Fibroblast of skin of left quadriceps (primary cell): Measurements from ENCODE around the gene PTPRN2.
"Not testable (repeated sequence)": the region's sequence is repeated elsewhere in the genome, so short reads cannot be mapped to it uniquely, and the experiment has no call there.

ENCODE experiments used
- DNase-seq, 2 experiments: peaks; one replicate each; pipeline ENCODE4 v3.0.0-alpha.2; 2013; ENCODE audit warnings: low read depth in 2 of 2

Gene PTPRN2

DNA sequence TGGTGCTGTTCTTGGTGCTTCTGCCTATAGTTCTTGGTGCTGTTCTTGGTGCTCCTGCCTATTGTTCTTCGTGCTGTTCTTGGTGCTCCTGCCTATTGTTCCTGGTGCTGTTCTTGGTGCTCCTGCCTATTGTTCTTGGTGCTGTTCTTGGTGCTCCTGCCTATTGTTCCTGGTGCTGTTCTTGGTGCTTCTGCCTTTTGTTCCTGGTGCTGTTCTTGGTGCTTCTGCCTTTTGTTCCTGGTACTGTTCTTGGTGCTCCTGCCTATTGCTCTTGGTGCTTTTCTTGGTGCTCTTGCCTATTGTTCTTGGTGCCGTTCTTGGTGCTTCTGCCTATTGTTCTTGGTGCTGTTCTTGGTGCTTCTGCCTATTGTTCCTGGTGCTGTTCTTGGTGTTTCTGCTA, 71.1 kb downstream of the PTPRN2 start:
- no peak for DNase-seq

DNA sequence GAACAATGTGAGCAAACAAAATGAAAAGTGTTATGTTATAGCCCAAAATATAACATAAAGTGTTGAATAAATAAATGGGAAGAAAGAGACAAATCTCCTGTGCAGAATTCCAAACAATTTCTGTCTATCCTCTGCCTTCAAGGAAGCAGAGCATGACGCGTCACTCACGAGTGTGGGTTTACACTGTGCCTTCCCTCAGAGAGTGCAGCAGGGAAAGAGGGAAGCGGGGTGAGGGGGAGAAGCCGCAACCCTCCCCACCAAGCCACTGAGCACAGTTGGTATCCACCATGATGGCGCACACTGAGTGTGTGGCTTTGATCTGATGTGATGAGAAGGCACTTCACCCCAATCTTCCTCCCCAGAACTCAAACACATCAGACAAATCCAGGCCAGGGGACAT, 74.8 kb downstream of the PTPRN2 start:
- DNase-seq: no peak

DNA sequence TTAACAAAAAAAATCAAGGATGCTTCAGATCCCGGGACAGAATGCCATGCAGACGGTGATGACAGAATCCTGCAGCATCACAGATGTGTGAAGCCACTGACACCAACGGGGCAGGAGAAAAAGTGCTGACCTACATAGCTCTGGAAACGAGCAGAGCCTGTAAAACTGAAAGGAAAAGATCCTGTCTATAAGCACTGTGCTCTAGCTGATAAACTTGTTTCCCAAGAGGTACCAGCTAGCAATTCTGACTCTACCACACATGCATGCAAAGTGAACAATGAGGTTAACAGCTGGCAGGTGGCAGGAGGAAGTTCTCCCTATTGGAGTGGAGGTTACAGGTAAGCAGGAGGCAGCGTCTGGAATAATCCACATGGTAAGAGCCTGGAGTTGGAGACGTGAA, 75.6 kb downstream of the PTPRN2 start:
- DNase-seq: no peak

DNA sequence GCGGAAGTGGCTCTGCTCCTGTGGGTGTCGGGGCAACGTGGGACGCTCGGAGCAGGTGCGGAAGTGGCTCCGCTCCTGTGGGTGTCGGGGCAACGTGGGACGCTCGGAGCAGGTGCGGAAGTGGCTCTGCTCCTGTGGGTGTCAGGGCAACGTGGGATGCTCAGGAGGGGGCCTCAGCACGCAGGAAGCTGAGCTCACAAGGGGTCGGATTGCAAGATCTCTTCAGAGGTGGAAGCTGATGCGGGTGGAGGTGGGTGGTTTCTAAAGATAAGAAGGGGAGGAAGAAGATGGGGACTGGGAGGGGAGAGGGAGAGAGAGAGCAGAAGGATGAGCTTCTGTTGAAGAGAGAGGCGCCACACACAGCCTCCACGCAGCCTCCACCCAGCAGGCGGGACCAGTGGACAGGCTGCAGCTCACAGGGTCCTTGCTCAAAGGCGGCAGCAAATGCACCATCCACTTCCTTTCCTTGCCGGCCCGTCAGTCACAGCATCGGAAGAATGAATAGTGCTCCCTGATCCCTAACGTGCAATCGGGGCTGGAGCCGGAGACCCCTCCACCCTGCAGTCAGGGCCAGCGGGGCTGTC, 78.7 kb downstream of the PTPRN2 start:
- DNase-seq: no peak

DNA sequence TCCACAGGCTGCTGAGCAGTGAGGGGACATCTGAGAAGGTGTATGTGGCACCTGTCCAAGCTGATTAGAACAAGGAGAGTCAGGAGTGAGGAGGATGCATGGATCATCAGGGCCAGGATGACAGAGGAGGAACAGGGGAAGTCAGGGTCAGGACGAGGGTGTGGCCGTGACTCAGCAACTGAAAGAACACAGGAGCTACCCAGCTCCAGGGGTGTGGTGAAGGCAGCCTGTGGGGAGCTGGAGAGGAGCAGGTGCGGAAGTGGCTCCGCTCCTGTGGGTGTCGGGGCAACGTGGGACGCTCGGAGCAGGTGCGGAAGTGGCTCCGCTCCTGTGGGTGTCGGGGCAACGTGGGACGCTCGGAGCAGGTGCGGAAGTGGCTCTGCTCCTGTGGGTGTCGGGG, 79.3 kb downstream of the PTPRN2 start:
- DNase-seq: not testable (repeated sequence)

DNA sequence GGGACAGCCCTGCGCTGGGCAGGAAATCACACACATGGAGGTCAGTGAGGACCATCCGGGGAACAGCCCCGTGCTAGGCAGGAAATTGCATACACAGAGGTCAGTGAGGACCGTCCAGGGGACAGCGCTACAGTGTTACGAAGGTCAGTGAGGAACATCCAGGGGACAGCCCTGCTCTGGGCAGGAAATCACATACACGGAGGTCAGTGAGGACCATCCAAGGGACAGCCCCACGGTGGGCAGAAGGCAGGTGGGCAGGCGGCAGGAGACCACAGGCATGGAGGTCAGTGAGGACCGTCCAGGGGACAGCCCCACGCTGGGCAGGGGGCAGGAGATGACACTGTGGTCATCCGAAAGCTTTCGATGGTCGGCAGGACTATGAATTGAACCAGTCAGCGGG, 79.7 kb downstream of the PTPRN2 start:
- DNase-seq: no peak

DNA sequence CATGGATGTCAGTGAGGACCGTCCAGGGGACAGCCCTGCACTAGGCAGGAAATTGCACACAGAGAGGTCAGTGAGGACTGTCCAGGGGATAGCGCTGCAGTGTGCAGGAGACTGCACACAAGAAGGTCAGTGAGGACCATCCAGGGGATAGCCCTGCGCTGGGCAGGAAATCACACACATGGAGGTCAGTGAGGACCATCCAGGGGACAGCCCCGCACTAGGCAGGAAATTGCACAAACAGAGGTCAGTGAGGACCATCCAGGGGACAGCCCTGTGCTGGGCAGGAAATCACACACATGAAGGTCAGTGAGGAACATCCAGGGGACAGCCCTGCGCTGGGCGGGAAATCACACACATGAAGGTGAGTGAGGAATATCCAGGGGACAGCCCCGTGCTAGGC, 80.4 kb downstream of the PTPRN2 start:
- DNase-seq: not testable (repeated sequence)

DNA sequence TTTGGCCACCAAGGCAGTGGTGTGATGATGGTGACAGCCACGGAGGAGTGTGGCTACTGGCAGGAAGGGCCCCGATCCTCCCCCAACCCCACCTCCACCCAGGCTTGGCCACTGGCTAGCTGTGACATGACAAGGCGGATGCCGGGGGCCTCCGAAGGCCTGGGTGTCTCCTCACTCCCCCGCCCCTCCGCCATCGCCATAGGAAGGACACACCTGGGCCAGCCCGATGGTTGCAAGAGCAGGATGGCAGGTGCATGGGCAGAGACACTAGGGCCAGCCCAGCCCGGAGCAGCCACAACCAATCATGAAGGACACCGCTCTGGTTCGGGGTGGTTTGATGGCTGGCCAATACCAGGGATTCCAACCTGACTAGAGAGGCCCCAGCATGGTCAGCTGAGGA, 81.0 kb downstream of the PTPRN2 start:
- DNase-seq: no peak

DNA sequence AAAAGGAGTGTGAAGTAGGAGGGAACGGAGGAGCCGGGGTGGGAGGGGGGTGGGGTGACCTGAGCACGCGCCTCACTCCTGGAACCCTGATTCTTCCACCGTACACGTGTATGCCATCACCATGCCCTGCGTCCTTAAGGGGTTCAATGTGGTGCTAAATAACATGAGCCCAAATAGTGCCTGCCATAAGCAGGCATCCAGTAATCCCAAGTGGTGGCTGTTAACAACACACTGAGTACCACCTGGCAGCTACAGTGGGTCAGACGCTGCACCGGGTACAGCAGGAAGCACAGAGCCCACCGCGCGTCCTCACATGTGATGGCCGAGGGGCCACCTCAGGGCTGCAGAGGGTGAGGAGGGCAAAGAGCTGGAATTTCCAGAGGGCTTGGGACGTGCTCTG, 81.9 kb downstream of the PTPRN2 start:
- DNase-seq: no peak

DNA sequence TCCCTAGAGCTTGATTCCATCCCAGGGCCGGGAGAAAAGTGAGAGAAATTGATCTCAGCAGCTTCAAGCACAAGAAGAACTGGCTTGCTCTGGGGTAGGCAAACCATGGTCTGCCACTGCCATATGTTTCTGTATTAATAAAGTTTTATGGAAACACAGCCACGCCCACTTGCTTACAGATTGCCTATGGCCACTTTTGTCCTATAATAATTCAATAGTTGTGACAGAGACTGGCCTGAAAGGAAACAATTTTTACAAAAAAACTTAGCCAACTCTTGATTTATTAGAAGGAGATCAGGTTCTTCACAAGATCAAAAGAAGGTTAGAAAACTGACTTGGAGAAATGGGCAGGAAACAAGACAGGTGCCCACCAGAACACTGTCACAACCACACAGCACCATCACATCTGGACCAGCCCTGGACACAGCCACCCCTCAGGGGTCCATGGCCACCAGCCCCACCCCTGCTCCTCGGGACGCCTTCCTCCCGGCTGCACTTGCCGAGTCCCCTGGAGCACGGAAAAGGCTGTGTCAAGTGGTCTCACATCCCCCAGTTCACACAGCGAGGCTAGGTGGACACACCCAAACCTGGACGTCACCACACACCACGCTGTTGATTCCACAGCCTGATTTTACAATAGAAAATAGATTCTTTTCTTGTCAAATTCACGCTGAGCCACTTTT, 85.4 kb downstream of the PTPRN2 start:
- no peak for DNase-seq

DNA sequence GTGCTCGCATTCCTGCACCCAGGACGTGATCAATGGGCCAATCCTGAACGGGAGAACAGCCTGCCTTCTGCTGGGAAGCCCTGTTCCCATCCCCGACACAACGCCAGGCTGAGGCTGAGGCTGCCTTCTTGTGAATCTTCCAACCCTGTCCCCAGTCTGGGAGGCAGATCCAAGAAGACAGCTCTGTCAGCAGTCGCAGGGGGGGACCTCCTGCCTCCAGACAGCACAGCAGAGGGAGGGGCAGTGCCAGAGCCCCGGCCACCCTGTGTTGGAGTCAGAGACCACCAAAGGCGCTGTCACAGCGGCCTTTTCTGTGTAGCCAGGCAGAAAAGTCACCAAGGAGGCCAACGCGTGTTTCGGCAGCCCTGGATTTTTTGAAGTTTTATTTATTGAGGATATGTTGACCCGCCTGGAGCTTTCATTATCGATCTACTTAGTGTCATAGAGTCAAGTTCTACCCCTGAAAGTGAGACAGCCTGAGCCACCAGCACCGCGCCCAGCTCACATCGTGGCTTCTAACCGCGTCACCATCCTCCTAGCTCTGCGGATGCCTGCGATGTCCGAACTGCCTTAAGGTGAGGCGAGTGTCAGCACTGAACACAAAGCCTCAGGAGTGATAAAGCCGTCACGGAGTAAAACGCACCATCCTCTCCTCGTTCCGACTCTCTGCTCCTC, 86.1 kb downstream of the PTPRN2 start:
- DNase-seq: no peak

DNA sequence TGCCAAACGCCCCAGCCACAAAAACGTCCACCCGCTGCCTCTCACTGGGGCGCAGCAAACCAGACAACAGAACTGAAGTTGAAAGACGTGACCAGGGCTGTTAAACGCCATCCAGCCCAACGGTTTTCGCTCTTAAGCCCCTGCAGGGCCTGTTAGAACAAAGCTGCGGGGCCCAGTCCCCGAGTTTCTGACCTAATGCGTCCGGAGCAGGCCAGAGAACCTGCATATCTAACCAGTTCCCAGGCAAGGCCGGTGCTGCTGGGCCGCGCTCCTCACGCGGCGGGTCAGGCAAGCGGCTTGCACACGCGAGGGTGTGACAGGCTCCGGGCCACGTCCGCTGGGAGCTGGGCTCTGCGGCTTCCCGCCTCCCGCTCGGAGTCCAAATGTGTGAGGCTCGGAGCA, 87.0 kb downstream of the PTPRN2 start:
- DNase-seq: no peak

DNA sequence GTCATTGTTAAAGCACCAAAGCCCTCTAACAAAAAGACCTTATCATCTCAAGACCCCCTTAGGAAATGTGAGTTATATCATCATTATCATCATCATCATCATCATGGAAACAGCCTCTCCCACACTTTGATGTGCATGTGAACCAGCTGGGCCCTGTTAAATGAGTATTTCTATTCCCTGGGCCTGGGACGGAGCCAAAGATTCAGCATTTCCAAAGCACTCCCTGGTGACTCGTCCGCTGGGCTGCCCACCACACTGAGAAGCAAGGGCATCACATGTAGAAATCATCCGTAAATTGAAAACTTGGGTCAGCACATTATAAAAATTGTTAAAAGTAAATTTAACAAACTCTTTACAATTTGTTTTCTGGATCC, 88.6 kb downstream of the PTPRN2 start:
- DNase-seq: no peak

DNA sequence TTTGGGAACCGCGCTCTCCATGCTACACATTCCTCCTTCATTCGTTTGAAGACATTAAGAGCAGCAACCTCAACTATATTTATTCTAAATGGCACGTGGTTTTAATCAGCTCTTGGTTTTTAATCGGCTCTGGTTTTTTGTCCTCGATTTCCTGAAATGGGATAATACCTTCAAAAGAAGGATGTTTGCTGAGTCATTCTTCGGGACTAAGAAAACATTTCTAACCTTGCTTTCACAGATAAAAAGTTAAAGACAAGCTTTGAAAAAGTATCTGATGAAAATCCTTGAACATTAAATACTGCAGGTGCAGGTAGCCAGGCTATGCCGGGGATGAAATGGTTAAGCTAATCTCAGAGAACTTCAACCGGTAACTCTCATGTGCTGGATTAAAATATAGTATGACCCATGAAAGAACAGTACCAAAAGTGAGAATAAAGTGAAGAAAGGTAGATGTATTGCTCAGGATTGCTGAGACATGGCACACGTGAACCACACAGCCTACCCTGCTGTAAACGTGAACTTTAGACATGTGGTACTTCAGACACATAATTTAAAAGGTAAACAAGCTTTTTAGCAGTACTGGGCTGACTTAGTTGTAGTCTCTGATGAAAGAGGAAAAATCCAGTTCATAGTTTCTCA, 89.1 kb downstream of the PTPRN2 start:
- no peak for DNase-seq

DNA sequence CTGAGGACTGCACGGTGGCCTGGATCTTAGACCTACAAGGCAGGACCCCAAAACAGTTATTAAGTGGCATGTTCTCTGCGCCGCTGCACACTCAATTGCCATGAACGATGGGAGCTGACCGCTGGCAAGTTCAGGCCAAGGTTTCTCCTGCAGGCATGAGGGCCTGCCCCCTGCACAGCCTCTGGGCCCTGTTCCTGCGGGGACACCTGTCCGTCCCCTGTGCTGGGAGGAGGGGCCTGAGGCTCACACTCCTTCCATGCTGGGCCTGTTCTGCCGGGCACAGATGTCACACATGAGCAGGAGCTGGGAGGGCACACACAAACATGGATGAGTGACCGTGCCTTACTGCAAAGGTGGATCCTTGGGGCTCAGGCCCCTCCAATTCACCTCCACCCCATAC, 90.0 kb downstream of the PTPRN2 start:
- DNase-seq: no peak

DNA sequence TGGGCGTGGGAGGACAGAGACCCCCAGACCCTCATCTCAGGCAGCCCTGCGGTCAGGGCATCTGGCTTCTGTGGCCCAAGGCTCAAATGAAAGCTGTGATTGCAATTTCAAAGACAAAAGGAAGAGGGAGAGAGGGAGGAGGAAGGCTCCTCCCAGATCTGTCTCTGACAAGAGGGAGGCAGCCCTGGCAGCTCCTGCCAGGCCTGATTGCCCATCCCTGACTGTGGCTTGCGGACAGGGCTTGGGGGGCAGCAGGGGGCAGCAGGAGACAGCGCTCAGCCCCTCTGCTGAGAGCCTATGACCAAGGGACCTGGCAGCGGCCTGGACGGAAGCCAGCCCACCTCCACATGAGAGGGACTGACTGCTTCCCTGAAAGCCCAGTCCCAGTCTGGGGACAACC, 91.8 kb downstream of the PTPRN2 start:
- DNase-seq: no peak

DNA sequence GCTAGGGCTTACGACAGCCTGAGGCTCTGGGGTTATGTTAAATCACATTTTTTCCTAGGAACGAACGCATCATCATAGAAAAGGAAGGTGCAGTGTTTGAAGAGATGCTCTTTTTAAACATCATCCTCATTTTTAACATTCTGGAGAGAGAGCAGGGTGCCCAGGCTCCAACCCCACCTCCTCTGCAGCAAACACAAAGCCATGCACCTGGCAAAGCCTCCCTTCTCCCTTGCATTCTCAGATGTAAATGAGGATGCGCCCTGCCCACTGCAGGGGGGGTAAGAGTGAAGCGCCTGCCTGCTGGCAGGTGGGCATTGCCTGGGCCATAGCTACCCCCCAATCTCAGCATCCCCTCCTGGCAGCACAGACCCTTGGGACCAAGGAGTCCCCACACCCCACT, 92.4 kb downstream of the PTPRN2 start:
- DNase-seq: no peak

DNA sequence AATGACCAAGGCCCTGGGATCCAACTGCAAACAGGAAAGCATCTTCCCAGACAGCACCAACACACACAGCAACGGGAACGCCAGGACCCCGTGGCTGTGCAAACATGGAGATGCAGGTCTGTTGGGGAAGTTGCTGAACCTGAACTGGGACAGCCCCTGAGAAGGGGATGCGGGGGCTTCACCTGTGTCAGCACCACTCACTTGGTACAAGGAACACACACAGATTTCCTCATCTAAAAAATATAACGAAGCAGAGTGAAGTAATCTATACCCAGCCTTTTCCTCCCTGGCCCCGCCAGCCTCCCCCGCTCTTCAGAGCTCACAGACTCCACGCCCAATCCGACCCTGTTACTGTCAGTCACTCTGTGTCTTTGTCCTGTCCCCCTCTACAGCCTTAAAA, 93.0 kb downstream of the PTPRN2 start:
- DNase-seq: no peak

DNA sequence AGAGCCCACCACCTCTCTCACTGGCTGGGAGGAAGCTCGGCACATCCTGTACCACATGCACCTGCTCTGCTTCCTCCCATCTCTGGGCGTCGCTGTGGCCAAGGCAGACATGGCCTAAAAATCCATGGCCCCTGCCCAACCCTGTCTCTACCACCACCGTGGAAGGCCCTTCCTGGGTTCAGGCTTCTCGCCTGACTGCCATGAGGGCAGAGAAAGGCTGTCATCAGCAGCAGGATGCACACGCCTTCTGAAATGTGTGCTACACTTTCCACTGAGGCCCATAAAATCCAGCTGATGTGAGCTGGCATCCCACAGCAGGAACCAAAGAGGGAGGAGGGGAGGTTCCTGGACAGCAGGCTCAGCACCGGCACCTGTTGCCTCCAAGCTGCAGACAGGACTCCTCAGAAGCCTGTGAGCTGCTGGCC, 93.4 kb downstream of the PTPRN2 start:
- DNase-seq: no peak

DNA sequence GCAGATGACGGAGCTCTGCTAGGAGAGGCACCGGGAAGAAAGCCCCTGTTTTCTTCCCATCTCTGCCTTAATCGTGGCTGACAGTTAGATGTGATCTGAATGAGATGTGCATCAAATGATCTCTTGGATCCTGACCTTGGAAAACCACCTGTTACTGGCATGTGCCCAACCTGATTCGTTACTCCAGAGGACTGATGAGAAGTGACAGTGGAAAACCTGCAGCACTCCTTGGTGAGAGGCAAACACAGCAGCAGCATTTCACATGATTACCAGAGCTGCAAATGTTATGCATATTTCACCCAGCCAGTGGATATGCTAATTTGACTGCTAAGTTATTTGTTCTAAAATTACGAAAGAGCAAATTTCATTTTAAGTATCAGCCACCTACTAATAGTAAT, 95.3 kb downstream of the PTPRN2 start:
- DNase-seq: no peak

DNA sequence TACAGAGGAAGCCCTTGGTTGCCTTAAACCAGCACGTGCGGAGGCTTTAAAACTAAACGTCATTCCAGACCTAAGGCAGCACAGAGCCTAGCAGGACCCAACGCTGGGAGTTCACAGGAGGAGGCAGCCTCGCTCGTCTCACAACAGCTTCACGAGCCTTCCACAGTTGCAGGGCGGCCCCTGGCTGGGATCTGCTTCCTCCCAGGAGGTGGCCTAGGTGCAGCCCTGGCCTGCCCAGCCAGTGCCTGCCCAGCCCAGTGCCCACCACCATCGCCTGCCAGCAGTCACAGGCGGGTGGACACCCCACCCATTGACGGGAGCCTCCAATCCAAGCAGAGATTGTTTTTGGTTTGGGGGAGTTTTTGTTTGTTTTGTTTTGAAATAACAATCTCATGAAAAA, 96.5 kb downstream of the PTPRN2 start:
- DNase-seq: no peak

DNA sequence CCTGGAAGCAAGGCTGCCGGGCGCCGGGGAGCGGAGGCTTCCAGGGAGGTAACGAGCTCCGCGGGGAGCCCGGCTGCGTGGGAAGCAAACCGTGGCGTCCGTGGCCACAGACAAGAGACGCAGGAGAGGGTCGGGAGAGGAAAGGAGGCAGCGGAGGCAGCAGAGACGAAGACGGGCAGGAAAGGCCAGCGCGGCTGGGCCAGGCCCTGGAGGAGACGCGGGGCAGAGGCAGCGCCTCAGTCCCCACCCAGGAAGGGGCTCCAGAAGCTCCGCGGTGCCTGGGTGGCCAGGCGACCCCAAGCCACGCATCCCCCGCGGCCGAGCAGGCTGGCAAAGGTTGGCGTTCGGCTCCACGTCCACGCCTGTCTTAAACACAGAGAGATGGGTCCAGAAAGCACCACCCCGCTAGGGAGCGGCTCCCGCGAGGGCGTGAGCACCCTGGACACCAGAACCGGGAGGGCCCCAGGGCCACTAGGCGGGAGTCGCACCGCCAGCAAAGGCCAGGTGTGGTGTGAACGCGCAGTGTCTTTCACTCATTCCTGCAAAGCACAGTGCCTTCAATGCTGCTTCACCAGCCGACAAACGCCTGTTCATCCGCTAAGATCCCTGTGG, 97.3 kb downstream of the PTPRN2 start:
- no peak for DNase-seq
